Thyroid gland (tissue), 4 donors: ENCODE results near the gene MYH1.

ENCODE experiments used
- POLR2A ChIP-seq, 2 donors: fragments of 450-650 bp; IDR thresholded peaks; one replicate each; pipeline ENCODE4 v1.6.1; 2017; ENCODE audit warnings: antibody characterized with exemption in 2 of 2, mild to moderate bottlenecking in 2 of 2, moderate library complexity in 1 of 2
- TF ChIP-seq, protein P1 (sequence below), 6 experiments: fragments of 200-600 bp in 3 of 6; fragments of 450-650 bp in 3 of 6; sonication (generic) in 3 of 6; IDR thresholded peaks; one replicate each; pipeline ENCODE4 v1.5.1; 2016 to 2019; ENCODE audit warnings: antibody characterized with exemption in 6 of 6, mild to moderate bottlenecking in 2 of 6, inconsistent platforms in 1 of 6, moderate library complexity in 1 of 6

GRCh38 chr17:10526517-10526916 is 8.2 kb upstream of the MYH1 start:
- TF ChIP-seq, protein P1, sequence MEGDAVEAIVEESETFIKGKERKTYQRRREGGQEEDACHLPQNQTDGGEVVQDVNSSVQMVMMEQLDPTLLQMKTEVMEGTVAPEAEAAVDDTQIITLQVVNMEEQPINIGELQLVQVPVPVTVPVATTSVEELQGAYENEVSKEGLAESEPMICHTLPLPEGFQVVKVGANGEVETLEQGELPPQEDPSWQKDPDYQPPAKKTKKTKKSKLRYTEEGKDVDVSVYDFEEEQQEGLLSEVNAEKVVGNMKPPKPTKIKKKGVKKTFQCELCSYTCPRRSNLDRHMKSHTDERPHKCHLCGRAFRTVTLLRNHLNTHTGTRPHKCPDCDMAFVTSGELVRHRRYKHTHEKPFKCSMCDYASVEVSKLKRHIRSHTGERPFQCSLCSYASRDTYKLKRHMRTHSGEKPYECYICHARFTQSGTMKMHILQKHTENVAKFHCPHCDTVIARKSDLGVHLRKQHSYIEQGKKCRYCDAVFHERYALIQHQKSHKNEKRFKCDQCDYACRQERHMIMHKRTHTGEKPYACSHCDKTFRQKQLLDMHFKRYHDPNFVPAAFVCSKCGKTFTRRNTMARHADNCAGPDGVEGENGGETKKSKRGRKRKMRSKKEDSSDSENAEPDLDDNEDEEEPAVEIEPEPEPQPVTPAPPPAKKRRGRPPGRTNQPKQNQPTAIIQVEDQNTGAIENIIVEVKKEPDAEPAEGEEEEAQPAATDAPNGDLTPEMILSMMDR (IDR thresholded peaks at IDR 0.05), result no peak
- no peak for TF ChIP-seq POLR2A (IDR thresholded peaks at IDR 0.05)
